ENCODE results near the gene WDR74. TPM values are rescaled to one million over a fixed set of nuclear protein-coding genes. Genes with fewer than 3 reads are reported as not detected.

The WDR74 gene
- total and polyA plus RNA-seq, 2 of the 13 experiments (the other 11 are each of a cell fraction or from before 2014, with no cell fraction given) = 77.0 to 83.3 TPM

GRCh38 chr11:62841361-62842170 lies 2.2 kb upstream of the WDR74 start (continued):
- TF ChIP-seq ZNF710 (CRISPR knock-in tag; IDR thresholded peaks at IDR 0.05; ENCODE audit: borderline replicate concordance) (no peak), RELA (CRISPR knock-in tag; IDR thresholded peaks at IDR 0.05) (peak; percentile 90; the same call in 1 of the 2 replicates), PREB (CRISPR knock-in tag; IDR thresholded peaks at IDR 0.05) (no peak), HNF4A (CRISPR knock-in tag; IDR thresholded peaks at IDR 0.05) (peak; percentile 40), ZFP41 (CRISPR knock-in tag; IDR thresholded peaks at IDR 0.05; ENCODE audit: borderline replicate concordance) (no peak), REL (CRISPR knock-in tag; conservative IDR thresholded peaks at IDR 0.05) (peak; percentile 99), FOXP4 (CRISPR knock-in tag; IDR thresholded peaks at IDR 0.05) (peak; percentile 75), TBL1XR1 (IDR thresholded peaks at IDR 0.05; ENCODE audit: borderline replicate concordance, low read length, partially characterized antibody) (peak; percentile 85), ZC3H4 (CRISPR knock-in tag; IDR thresholded peaks at IDR 0.05; ENCODE audit: borderline replicate concordance) (peak; percentile 100), SRF (IDR thresholded peaks at IDR 0.05; ENCODE audit: low read depth, low read length) (peak; percentile 43; the same call in 1 of the 2 replicates), BCL3 (CRISPR knock-in tag; IDR thresholded peaks at IDR 0.05) (no peak), ZNF383 (CRISPR knock-in tag; IDR thresholded peaks at IDR 0.05; ENCODE audit: borderline replicate concordance) (no peak), ZNF616 (CRISPR knock-in tag; IDR thresholded peaks at IDR 0.05; ENCODE audit: low read depth) (no peak; the same call in 1 of the 2 replicates), ZMAT5 (CRISPR knock-in tag; IDR thresholded peaks at IDR 0.05; ENCODE audit: borderline replicate concordance, low read depth) (no peak), SNRNP70 (IDR thresholded peaks at IDR 0.05; ENCODE audit: low read depth, low read length) (no peak), ZSCAN22 (CRISPR knock-in tag; IDR thresholded peaks at IDR 0.05) (no peak; the same call in none of the 2 replicates)

Data from HepG2 (cell line).